ENCODE data around the gene MGA.

The MGA gene

GRCh38 chr15:41805711-41806110 is 145.5 kb downstream of the MGA start:
- TF ChIP-seq POLR2A (IDR thresholded peaks at IDR 0.05; ENCODE audit: low read length) (no peak), GATA1 (IDR thresholded peaks at IDR 0.05; ENCODE audit: low read depth, low read length) (no peak)
- no peak for DNase-seq

GRCh38 chr15:41806291-41807181 is 146.3 kb downstream of the MGA start:
- TF ChIP-seq GATA1 (IDR thresholded peaks at IDR 0.05; ENCODE audit: low read depth, low read length), result no peak
- TF ChIP-seq POLR2A (IDR thresholded peaks at IDR 0.05; ENCODE audit: low read length), result no peak
- peak in 1 of 2 experiments; percentile 13 for DNase-seq

GRCh38 chr15:41809121-41809520 is 148.9 kb downstream of the MGA start:
- DNase-seq, result no peak
- TF ChIP-seq GATA1 (IDR thresholded peaks at IDR 0.05; ENCODE audit: low read depth, low read length) (no peak), POLR2A (IDR thresholded peaks at IDR 0.05; ENCODE audit: low read length) (no peak)

- DNase-seq, result no peak
- TF ChIP-seq POLR2A (IDR thresholded peaks at IDR 0.05; ENCODE audit: low read length) (no peak), GATA1 (IDR thresholded peaks at IDR 0.05; ENCODE audit: low read depth, low read length) (no peak)
Observed at GRCh38 chr15:41809526-41810220, 149.5 kb downstream of the MGA start.

GRCh38 chr15:41810651-41811431 is 150.6 kb downstream of the MGA start:
- no peak for DNase-seq
- TF ChIP-seq GATA1 (IDR thresholded peaks at IDR 0.05; ENCODE audit: low read depth, low read length) (no peak), POLR2A (IDR thresholded peaks at IDR 0.05; ENCODE audit: low read length) (no peak)

GRCh38 chr15:41811432-41812195 is 151.4 kb downstream of the MGA start:
- TF ChIP-seq POLR2A (IDR thresholded peaks at IDR 0.05; ENCODE audit: low read length) (no peak), GATA1 (IDR thresholded peaks at IDR 0.05; ENCODE audit: low read depth, low read length) (no peak)
- DNase-seq, result peak; percentile 75 to 88

- TF ChIP-seq GATA1 (IDR thresholded peaks at IDR 0.05; ENCODE audit: low read depth, low read length) (no peak), POLR2A (IDR thresholded peaks at IDR 0.05; ENCODE audit: low read length) (no peak)
- no peak for DNase-seq
Observed at GRCh38 chr15:41812820-41813375, 152.7 kb downstream of the MGA start.

GRCh38 chr15:41813426-41813825 is 153.2 kb downstream of the MGA start:
- TF ChIP-seq GATA1 (IDR thresholded peaks at IDR 0.05; ENCODE audit: low read depth, low read length), result no peak
- TF ChIP-seq POLR2A (IDR thresholded peaks at IDR 0.05; ENCODE audit: low read length), result no peak
- no peak for DNase-seq

GRCh38 chr15:41814534-41814933 is 154.3 kb downstream of the MGA start:
- DNase-seq, result no peak
- TF ChIP-seq POLR2A (IDR thresholded peaks at IDR 0.05; ENCODE audit: low read length), result no peak
- no peak for TF ChIP-seq GATA1 (IDR thresholded peaks at IDR 0.05; ENCODE audit: low read depth, low read length)

GRCh38 chr15:41816788-41817187 is 156.6 kb downstream of the MGA start:
- DNase-seq, result no peak
- TF ChIP-seq POLR2A (IDR thresholded peaks at IDR 0.05; ENCODE audit: low read length) (no peak), GATA1 (IDR thresholded peaks at IDR 0.05; ENCODE audit: low read depth, low read length) (no peak)

GRCh38 chr15:41817327-41817726 is 157.1 kb downstream of the MGA start:
- TF ChIP-seq GATA1 (IDR thresholded peaks at IDR 0.05; ENCODE audit: low read depth, low read length) (no peak), POLR2A (IDR thresholded peaks at IDR 0.05; ENCODE audit: low read length) (no peak)
- DNase-seq, result no peak

- TF ChIP-seq GATA1 (IDR thresholded peaks at IDR 0.05; ENCODE audit: low read depth, low read length), result no peak
- no peak for TF ChIP-seq POLR2A (IDR thresholded peaks at IDR 0.05; ENCODE audit: low read length)
- DNase-seq, result no peak
Observed at GRCh38 chr15:41817781-41818180, 157.6 kb downstream of the MGA start.

- TF ChIP-seq POLR2A (IDR thresholded peaks at IDR 0.05; ENCODE audit: low read length) (no peak), GATA1 (IDR thresholded peaks at IDR 0.05; ENCODE audit: low read depth, low read length) (no peak)
- no peak for DNase-seq
Observed at GRCh38 chr15:41819455-41820050, 159.3 kb downstream of the MGA start.
